Bronchial epithelial cell (primary cell): Measurements from ENCODE around the gene DDX5. TPM values are rescaled to one million over a fixed set of nuclear protein-coding genes. Genes with fewer than 3 reads are reported as not detected.
"Not testable (repeated sequence)": the region's sequence is repeated elsewhere in the genome, so short reads cannot be mapped to it uniquely, and the experiment has no call there.

Experiments used
- DNase-seq: peaks from one replicate; pipeline ENCODE4 v3.0.0-alpha.2; 2010; ENCODE audit warnings: low read depth
- FAIRE-seq: peaks from 2 replicates; lab custom pipeline; 2011; peaks lifted over from hg19 to GRCh38; lab: Jason Lieb, UNC
- H3K27me3 ChIP-seq: 2 replicates; pipeline ENCODE4 v1.5.1; 2011; ENCODE audit warnings: low read length; ENCODE audit not compliant: control insufficient read depth, insufficient read depth
- H3K36me3 ChIP-seq: 2 replicates; pipeline ENCODE4 v1.5.1; 2011; ENCODE audit warnings: low read length; ENCODE audit not compliant: control insufficient read depth, insufficient read depth
- H3K4me3 ChIP-seq: 2 replicates; pipeline ENCODE4 v1.5.1; 2011; ENCODE audit warnings: mild to moderate bottlenecking, low read depth, low read length, control low read depth
- total RNA-seq: library from RNA; depleted of rRNA; stranded (reverse); fragments of >200 nt; gene quantifications from 2 replicates; pipeline ENCODE4 v1.2.1, GENCODE V29; 2014
- TF ChIP-seq, protein P1 (sequence below): IDR thresholded peaks from 2 replicates; pipeline ENCODE4 v1.5.1; 2011; ENCODE audit warnings: mild to moderate bottlenecking, moderate library complexity, low read length, control low read depth, inconsistent platforms; ENCODE audit not compliant: insufficient read depth, severe bottlenecking

Gene DDX5
- total RNA-seq, 1 donor from 2014 or later, result 340 TPM

DNA sequence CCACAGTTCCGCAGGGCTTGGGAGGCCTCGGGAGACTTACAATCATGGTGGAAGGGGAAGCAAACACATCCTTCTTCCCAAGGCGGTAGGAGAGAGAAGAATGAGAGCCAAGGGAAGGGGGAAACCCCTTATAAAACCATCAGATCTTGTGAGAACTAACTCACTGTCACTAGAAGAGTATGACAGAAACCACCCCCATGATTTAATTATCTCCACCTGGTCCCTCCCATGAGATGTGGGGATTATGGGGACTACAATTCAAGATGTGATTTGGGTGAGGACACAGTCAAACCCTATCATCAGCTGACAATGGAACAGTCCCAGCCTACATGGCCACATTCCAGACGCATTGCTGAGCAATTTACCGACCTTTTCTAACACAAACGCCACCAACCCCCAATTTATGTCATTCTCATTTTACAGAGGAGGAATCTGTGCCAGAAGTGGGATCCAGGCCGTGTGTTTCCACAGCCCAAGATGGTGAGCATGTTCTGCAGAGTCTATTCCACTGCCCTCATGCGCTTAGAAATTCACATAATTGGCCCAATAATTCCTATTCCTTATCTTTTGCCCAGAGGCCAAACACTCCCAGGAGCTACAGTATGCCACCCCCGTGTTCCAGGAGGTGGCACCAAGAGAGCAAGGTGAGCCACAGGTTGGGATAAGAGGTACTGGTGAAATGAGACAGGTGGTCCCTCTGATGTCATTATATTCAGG, 39.9 kb downstream of the DDX5 start:
- no peaks in the 10 kb centered on the region for H3K36me3 ChIP-seq
- FAIRE-seq (no peak), DNase-seq (no peak)
- H3K27me3 ChIP-seq, result no peaks in the 10 kb centered on the region
- H3K4me3 ChIP-seq, result no peak overlapping the region
- TF ChIP-seq, protein P1, sequence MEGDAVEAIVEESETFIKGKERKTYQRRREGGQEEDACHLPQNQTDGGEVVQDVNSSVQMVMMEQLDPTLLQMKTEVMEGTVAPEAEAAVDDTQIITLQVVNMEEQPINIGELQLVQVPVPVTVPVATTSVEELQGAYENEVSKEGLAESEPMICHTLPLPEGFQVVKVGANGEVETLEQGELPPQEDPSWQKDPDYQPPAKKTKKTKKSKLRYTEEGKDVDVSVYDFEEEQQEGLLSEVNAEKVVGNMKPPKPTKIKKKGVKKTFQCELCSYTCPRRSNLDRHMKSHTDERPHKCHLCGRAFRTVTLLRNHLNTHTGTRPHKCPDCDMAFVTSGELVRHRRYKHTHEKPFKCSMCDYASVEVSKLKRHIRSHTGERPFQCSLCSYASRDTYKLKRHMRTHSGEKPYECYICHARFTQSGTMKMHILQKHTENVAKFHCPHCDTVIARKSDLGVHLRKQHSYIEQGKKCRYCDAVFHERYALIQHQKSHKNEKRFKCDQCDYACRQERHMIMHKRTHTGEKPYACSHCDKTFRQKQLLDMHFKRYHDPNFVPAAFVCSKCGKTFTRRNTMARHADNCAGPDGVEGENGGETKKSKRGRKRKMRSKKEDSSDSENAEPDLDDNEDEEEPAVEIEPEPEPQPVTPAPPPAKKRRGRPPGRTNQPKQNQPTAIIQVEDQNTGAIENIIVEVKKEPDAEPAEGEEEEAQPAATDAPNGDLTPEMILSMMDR, result no peak

DNA sequence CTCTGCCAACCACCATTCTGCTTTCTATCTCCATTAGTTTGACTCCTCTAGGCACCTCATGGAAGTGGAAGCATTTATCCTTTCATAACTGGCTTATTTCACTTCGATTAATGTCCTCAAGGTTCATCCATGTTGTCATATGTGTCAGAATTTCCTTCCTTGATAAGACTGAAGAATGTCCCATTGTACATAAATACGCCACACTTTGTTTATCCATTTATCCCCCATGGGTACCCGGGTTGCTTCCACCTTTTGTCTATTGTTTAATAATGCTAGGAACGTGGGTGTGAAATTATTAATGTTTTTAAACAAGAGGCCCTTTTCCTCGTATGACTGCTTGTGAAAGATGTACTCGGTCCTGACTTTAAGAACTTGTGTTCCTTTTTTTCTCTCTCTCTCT, 44.3 kb downstream of the DDX5 start:
- H3K27me3 ChIP-seq, result no peaks in the 10 kb centered on the region
- no peak for DNase-seq
- TF ChIP-seq, protein P1, result no peak
- no peak overlapping the region for H3K4me3 ChIP-seq
- no peaks in the 10 kb centered on the region for H3K36me3 ChIP-seq
- FAIRE-seq, result no peak

DNA sequence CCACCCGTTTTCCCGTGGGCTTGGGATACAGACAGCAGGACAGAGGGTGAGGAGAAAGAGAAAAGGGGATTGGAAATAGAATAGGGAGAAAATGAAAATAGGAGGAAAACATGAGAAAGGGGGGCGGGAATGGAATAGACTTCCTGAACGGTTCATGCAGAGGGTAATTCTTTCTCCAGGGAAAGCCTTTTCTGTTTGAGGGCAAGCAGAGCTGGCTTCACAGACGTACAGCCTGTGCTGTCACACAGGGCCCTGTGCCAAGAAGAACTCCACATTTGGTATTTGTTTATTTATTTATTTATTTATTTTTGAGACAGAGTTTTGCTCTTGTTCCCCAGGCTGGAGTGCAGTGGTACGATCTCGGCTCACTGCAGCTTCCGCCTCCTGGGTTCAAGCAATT, 45.1 kb downstream of the DDX5 start:
- Histone ChIP-seq H3K27me3 (no peaks in the 10 kb centered on the region), H3K36me3 (no peaks in the 10 kb centered on the region), H3K4me3 (no peak overlapping the region)
- TF ChIP-seq, protein P1, result no peak
- no peak for DNase-seq
- no peak for FAIRE-seq

DNA sequence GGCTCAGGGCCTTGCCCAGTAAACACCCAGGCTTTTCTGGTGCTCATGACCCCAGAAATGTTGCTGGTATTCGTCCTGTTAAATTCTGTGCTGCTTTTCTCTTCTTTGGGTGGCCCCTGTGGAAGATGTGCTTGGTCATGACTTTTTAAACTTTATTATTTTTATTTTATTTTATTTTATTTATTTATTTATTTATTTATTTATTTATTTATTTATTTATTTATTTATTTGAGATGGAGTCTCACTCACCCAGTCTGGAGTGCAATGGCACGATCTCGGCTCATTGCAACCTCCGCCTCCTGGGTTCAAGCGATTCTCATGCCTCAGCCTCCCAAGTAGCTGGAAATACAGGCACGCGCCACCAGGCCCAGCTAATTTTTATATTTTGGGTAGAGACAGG, 46.3 kb downstream of the DDX5 start:
- FAIRE-seq, DNase-seq, H3K27me3 ChIP-seq, H3K4me3 ChIP-seq, H3K36me3 ChIP-seq: not testable (repeated sequence)

DNA sequence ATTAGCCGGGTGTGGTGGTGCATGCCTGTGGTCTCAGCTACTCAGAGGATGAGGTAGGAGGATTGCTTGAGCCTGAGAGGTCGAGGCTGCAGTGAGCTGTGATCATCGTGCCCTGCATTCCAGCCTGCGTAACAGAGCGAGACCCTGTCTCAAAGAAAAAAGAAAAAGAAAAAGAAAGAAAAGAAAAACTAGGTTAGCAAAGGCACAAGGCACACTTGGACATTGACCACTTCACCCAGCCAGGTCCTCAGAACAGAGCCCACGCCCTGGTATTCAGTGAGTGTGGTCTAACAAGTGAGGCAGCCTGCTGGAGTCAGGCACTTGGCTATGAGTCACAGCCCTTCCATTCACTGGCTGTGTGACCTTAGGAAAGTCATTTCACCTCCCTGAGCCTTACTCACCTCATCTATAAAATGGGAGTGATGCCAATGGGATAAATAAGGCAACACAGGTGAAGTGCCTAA, 46.8 kb downstream of the DDX5 start:
- no peaks in the 10 kb centered on the region for H3K36me3 ChIP-seq
- H3K4me3 ChIP-seq, result no peak overlapping the region
- FAIRE-seq, result no peak
- H3K27me3 ChIP-seq, result no peaks in the 10 kb centered on the region
- peak; percentile 44 for DNase-seq
- TF ChIP-seq, protein P1, result no peak

DNA sequence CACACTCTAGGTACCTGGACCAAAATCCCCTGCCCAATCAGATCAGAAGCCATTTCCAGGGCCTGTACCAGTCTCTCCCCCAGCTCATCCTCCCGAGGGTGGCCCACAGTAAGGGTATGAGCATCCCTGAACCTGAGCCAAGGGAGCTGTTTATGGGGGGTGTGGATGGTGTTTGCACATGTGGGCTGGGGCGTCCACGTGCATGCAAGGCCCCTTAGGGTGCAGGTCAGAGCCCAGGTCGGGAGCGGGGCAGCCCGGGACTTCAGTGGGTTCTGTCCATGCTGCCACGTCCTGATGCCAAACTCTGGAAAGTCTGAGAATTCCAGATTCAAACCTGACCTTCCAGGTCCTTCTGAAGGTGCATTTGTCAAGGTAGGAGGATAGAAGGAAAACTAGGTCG, 47.3 kb downstream of the DDX5 start:
- no peak for DNase-seq

More for the DNA sequence above, 47.3 kb downstream of the DDX5 start:
- TF ChIP-seq, protein P1, result no peak
- Histone ChIP-seq H3K4me3 (no peak overlapping the region), H3K27me3 (no peaks in the 10 kb centered on the region), H3K36me3 (no peaks in the 10 kb centered on the region)
- FAIRE-seq, result no peak
